ENCODE measurements around the gene CPN2. TPM values are rescaled to one million over a fixed set of nuclear protein-coding genes. Genes with fewer than 3 reads are reported as not detected.

CPN2 gene
- total and polyA plus RNA-seq, 10 of the 15 experiments (the other 5 are each of a cell fraction or from before 2014, with no cell fraction given), result not detected

GRCh38 chr3:194312186-194312742, 38.9 kb downstream of the CPN2 start (continued):
- TF ChIP-seq, protein P1, sequence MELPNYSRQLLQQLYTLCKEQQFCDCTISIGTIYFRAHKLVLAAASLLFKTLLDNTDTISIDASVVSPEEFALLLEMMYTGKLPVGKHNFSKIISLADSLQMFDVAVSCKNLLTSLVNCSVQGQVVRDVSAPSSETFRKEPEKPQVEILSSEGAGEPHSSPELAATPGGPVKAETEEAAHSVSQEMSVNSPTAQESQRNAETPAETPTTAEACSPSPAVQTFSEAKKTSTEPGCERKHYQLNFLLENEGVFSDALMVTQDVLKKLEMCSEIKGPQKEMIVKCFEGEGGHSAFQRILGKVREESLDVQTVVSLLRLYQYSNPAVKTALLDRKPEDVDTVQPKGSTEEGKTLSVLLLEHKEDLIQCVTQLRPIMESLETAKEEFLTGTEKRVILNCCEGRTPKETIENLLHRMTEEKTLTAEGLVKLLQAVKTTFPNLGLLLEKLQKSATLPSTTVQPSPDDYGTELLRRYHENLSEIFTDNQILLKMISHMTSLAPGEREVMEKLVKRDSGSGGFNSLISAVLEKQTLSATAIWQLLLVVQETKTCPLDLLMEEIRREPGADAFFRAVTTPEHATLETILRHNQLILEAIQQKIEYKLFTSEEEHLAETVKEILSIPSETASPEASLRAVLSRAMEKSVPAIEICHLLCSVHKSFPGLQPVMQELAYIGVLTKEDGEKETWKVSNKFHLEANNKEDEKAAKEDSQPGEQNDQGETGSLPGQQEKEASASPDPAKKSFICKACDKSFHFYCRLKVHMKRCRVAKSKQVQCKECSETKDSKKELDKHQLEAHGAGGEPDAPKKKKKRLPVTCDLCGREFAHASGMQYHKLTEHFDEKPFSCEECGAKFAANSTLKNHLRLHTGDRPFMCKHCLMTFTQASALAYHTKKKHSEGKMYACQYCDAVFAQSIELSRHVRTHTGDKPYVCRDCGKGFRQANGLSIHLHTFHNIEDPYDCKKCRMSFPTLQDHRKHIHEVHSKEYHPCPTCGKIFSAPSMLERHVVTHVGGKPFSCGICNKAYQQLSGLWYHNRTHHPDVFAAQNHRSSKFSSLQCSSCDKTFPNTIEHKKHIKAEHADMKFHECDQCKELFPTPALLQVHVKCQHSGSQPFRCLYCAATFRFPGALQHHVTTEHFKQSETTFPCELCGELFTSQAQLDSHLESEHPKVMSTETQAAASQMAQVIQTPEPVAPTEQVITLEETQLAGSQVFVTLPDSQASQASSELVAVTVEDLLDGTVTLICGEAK (IDR thresholded peaks at IDR 0.05; ENCODE audit: borderline replicate concordance), result no peak
- no peak for TF ChIP-seq ZNF207 (IDR thresholded peaks at IDR 0.05; ENCODE audit: borderline replicate concordance)
- TF ChIP-seq RUNX3 (IDR thresholded peaks at IDR 0.05; ENCODE audit: low read length), result no peak
- no peak for TF ChIP-seq SUZ12 (IDR thresholded peaks at IDR 0.05; ENCODE audit: unreplicated experiment)
- no peak for TF ChIP-seq NBN (IDR thresholded peaks at IDR 0.05)
- TF ChIP-seq GABPA (IDR thresholded peaks at IDR 0.05; ENCODE audit: low read depth), result no peak
- TF ChIP-seq RBBP5 (conservative IDR thresholded peaks at IDR 0.05), result no peak
- TF ChIP-seq ZZZ3 (IDR thresholded peaks at IDR 0.05; ENCODE audit: control insufficient read depth, insufficient read length, low read depth), result no peak
- TF ChIP-seq SUPT20H (IDR thresholded peaks at IDR 0.05; ENCODE audit: borderline replicate concordance, control insufficient read depth, low read depth, low read length), result no peak
- no peak for TF ChIP-seq SRF (IDR thresholded peaks at IDR 0.05; ENCODE audit: low read depth in 2 of 2, low read length in 2 of 2)
